Gastroesophageal sphincter (tissue), 3 donors: ENCODE measurements around the gene FAAH.

ENCODE experiments used
- EP300 ChIP-seq: sonication (generic); formaldehyde crosslinking; IDR thresholded peaks from one replicate; pipeline ENCODE4 v1.6.1; 2017; ENCODE audit warnings: antibody characterized with exemption, mild to moderate bottlenecking
- POLR2A ChIP-seq, 2 donors: fragments of 450-650 bp; IDR thresholded peaks; one replicate each; pipeline ENCODE4 v1.6.1; 2017; ENCODE audit warnings: antibody characterized with exemption in 2 of 2, mild to moderate bottlenecking in 2 of 2, moderate library complexity in 1 of 2
- POLR2AphosphoS5 ChIP-seq: sonication (generic); formaldehyde crosslinking; IDR thresholded peaks from one replicate; pipeline ENCODE4 v1.6.1; 2017; ENCODE audit warnings: antibody characterized with exemption
- TF ChIP-seq, protein P1 (sequence below), 4 experiments: fragments of 200-600 bp in 2 of 4; fragments of 450-650 bp in 2 of 4; sonication (generic) in 1 of 4; IDR thresholded peaks; one replicate each; pipeline ENCODE4 v1.5.1; 2017 to 2019; ENCODE audit warnings: antibody characterized with exemption in 4 of 4, mild to moderate bottlenecking in 2 of 4, moderate library complexity in 2 of 4

- TF ChIP-seq POLR2AphosphoS5 (no peak), EP300 (no peak), POLR2A (IDR thresholded peaks at IDR 0.05) (no peak)
- TF ChIP-seq, protein P1, sequence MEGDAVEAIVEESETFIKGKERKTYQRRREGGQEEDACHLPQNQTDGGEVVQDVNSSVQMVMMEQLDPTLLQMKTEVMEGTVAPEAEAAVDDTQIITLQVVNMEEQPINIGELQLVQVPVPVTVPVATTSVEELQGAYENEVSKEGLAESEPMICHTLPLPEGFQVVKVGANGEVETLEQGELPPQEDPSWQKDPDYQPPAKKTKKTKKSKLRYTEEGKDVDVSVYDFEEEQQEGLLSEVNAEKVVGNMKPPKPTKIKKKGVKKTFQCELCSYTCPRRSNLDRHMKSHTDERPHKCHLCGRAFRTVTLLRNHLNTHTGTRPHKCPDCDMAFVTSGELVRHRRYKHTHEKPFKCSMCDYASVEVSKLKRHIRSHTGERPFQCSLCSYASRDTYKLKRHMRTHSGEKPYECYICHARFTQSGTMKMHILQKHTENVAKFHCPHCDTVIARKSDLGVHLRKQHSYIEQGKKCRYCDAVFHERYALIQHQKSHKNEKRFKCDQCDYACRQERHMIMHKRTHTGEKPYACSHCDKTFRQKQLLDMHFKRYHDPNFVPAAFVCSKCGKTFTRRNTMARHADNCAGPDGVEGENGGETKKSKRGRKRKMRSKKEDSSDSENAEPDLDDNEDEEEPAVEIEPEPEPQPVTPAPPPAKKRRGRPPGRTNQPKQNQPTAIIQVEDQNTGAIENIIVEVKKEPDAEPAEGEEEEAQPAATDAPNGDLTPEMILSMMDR (IDR thresholded peaks at IDR 0.05), result no peak
These were observed 56.0 kb downstream of the FAAH start for GRCh38 chr1:46450160-46450517.
